WTC11 (cell line): Measurements from ENCODE around the gene OR51F2. TPM values are rescaled to one million over a fixed set of nuclear protein-coding genes. Genes with fewer than 3 reads are reported as not detected.
"Not testable (repeated sequence)": the region's sequence is repeated elsewhere in the genome, so short reads cannot be mapped to it uniquely, and the experiment has no call there.

Source experiments
- ATAC-seq: fragments of 200-7000 bp; cut with Tn5 transposase; 2 replicates; pipeline ENCODE4 v1.10.0; 2021; ENCODE audit warnings: mild to moderate bottlenecking, moderate library complexity
- CTCF ChIA-PET: fragments of 300-600 bp; sonication (Branson Sonifier 250); formaldehyde crosslinking; loops from one replicate; lab custom pipeline; 2021; ENCODE audit warnings: antibody characterized with exemption; lab: Charles Lee
- POLR2A ChIA-PET: fragments of 350-600 bp; sonication (Branson Sonifier 250); formaldehyde crosslinking; loops from one replicate; lab custom pipeline; 2021; ENCODE audit warnings: antibody characterized with exemption; lab: Charles Lee
- DNase-seq: peaks from one replicate; pipeline ENCODE4 v3.0.0; 2021; ENCODE audit warnings: low spot score
- H3K27ac Mint-ChIP-seq: 2 replicates; pipeline ENCODE4 v1.8.0; 2021; ENCODE audit warnings: mixed read lengths
- H3K27me3 Mint-ChIP-seq: 2 replicates; pipeline ENCODE4 v1.8.0; 2021; ENCODE audit warnings: low read depth, mild to moderate bottlenecking, moderate library complexity, mixed read lengths
- H3K36me3 Mint-ChIP-seq: 2 replicates; pipeline ENCODE4 v1.8.0; 2021; ENCODE audit warnings: mixed read lengths
- H3K4me1 Mint-ChIP-seq: 2 replicates; pipeline ENCODE4 v1.8.0; 2022; ENCODE audit warnings: mixed read lengths
- H3K4me3 Mint-ChIP-seq: 2 replicates; pipeline ENCODE4 v1.8.0; 2021; ENCODE audit warnings: mild to moderate bottlenecking, moderate library complexity, mixed read lengths
- H3K9me3 Mint-ChIP-seq: 2 replicates; pipeline ENCODE4 v1.8.0; 2021; ENCODE audit warnings: mixed read lengths
- ARID4B ChIP-seq: sonication (generic); formaldehyde crosslinking; IDR thresholded peaks from 2 replicates; pipeline ENCODE4 v1.8.0; 2023; ENCODE audit warnings: missing genetic modification reagents, mild to moderate bottlenecking, borderline replicate concordance
- CREM ChIP-seq: sonication (generic); formaldehyde crosslinking; IDR thresholded peaks from 2 replicates; pipeline ENCODE4 v1.8.1; 2022; ENCODE audit warnings: mild to moderate bottlenecking, missing genetic modification reagents, moderate library complexity
- EMX1 ChIP-seq: fragments of 250-450 bp; sonication (Bioruptor Pico); IDR thresholded peaks from 2 replicates; pipeline ENCODE4 v1.8.0; 2021; ENCODE audit warnings: mild to moderate bottlenecking
- ESRRA ChIP-seq: sonication (generic); formaldehyde crosslinking; IDR thresholded peaks from 2 replicates; pipeline ENCODE4 v1.8.1; 2022; ENCODE audit warnings: mild to moderate bottlenecking, missing genetic modification reagents, borderline replicate concordance
- ETV6 ChIP-seq: sonication (generic); formaldehyde crosslinking; IDR thresholded peaks from 2 replicates; pipeline ENCODE4 v1.8.1; 2022; ENCODE audit warnings: mild to moderate bottlenecking, missing genetic modification reagents
- FOXK1 ChIP-seq: sonication (generic); formaldehyde crosslinking; IDR thresholded peaks from 2 replicates; pipeline ENCODE4 v1.8.0; 2022; ENCODE audit warnings: mild to moderate bottlenecking, moderate library complexity, missing genetic modification reagents
- GRHL2 ChIP-seq: fragments of 250-450 bp; sonication (Bioruptor Pico); IDR thresholded peaks from 2 replicates; pipeline ENCODE4 v1.8.0; 2022; ENCODE audit warnings: mild to moderate bottlenecking, moderate library complexity; ENCODE audit not compliant: insufficient replicate concordance, severe bottlenecking
- IRF1 ChIP-seq: sonication (generic); formaldehyde crosslinking; IDR thresholded peaks from 2 replicates; pipeline ENCODE4 v1.8.0; 2023; ENCODE audit warnings: missing genetic modification reagents
- JUN ChIP-seq: sonication (generic); formaldehyde crosslinking; IDR thresholded peaks from 2 replicates; pipeline ENCODE4 v1.8.0; 2023; ENCODE audit warnings: mild to moderate bottlenecking, missing genetic modification reagents
- MAX ChIP-seq: sonication (generic); formaldehyde crosslinking; IDR thresholded peaks from 2 replicates; pipeline ENCODE4 v1.8.0; 2022; ENCODE audit warnings: mild to moderate bottlenecking, missing genetic modification reagents
- MYBL2 ChIP-seq: sonication (generic); formaldehyde crosslinking; IDR thresholded peaks from 2 replicates; pipeline ENCODE4 v1.8.1; 2023; ENCODE audit warnings: mild to moderate bottlenecking, moderate library complexity, missing genetic modification reagents
- NR2C2 ChIP-seq: sonication (generic); formaldehyde crosslinking; IDR thresholded peaks from 2 replicates; pipeline ENCODE4 v1.8.0; 2022; ENCODE audit warnings: mild to moderate bottlenecking, missing genetic modification reagents
- OVOL2 ChIP-seq: fragments of 250-450 bp; sonication (Bioruptor Pico); IDR thresholded peaks from 2 replicates; pipeline ENCODE4 v1.9.0; 2021; ENCODE audit warnings: mild to moderate bottlenecking, borderline replicate concordance
- RELA ChIP-seq: sonication (generic); formaldehyde crosslinking; IDR thresholded peaks from 2 replicates; pipeline ENCODE4 v1.8.1; 2022; ENCODE audit warnings: missing genetic modification reagents, mild to moderate bottlenecking, borderline replicate concordance
- USF2 ChIP-seq: sonication (generic); formaldehyde crosslinking; IDR thresholded peaks from 2 replicates; pipeline ENCODE4 v1.8.1; 2023; ENCODE audit warnings: mild to moderate bottlenecking, missing genetic modification reagents, moderate library complexity
- ZBTB43 ChIP-seq: sonication (generic); formaldehyde crosslinking; IDR thresholded peaks from 2 replicates; pipeline ENCODE4 v1.8.1; 2023; ENCODE audit warnings: mild to moderate bottlenecking, missing genetic modification reagents
- ZNF121 ChIP-seq: sonication (generic); formaldehyde crosslinking; IDR thresholded peaks from 2 replicates; pipeline ENCODE4 v1.8.0; 2023; ENCODE audit warnings: missing genetic modification reagents
- ZNF232 ChIP-seq: sonication (generic); formaldehyde crosslinking; IDR thresholded peaks from 2 replicates; pipeline ENCODE4 v1.8.0; 2022; ENCODE audit warnings: mild to moderate bottlenecking, missing genetic modification reagents
- ZNF512 ChIP-seq: sonication (generic); formaldehyde crosslinking; IDR thresholded peaks from 2 replicates; pipeline ENCODE4 v1.8.1; 2022; ENCODE audit warnings: missing genetic modification reagents, borderline replicate concordance
- ZSCAN18 ChIP-seq: fragments of 250-450 bp; sonication (Bioruptor Pico); IDR thresholded peaks from 2 replicates; pipeline ENCODE4 v2.1.2; 2022; ENCODE audit warnings: mild to moderate bottlenecking, moderate library complexity
- total RNA-seq: library from RNA; stranded (reverse); gene quantifications from 3 replicates; pipeline ENCODE4 v1.2.3, GENCODE V29; 2021

OR51F2 gene
- total RNA-seq, 1 experiment from 2014 or later, result not detected

- TF ChIP-seq ZNF512 (CRISPR knock-in tag) (no peak), ESRRA (CRISPR knock-in tag) (no peak), CREM (CRISPR knock-in tag) (no peak), MAX (CRISPR knock-in tag) (no peak), ZNF121 (no peak), FOXK1 (CRISPR knock-in tag) (no peak), JUN (CRISPR knock-in tag) (no peak), OVOL2 (CRISPR knock-in tag) (no peak), ETV6 (CRISPR knock-in tag) (no peak), ZBTB43 (CRISPR knock-in tag) (no peak), IRF1 (no peak), RELA (CRISPR knock-in tag) (no peak), MYBL2 (CRISPR knock-in tag) (no peak), GRHL2 (CRISPR knock-in tag) (no peak), ZSCAN18 (no peak), USF2 (no peak), ZNF232 (CRISPR knock-in tag) (no peak), NR2C2 (CRISPR knock-in tag) (no peak), EMX1 (CRISPR knock-in tag) (no peak), ARID4B (no peak)
- Mint-ChIP-seq H3K27ac (no peak overlapping the region), H3K36me3 (no peaks in the 10 kb centered on the region), H3K27me3 (peaks cover 2% of the 10 kb centered on the region; the same call in 1 of the 2 replicates), H3K9me3 (peaks cover 6% of the 10 kb centered on the region), H3K4me1 (no peaks in the 10 kb centered on the region), H3K4me3 (no peak overlapping the region)
- ChIA-PET POLR2A (no interaction called here), CTCF (interaction anchor here (0.9 kb wide), 1 partner anchor 214 kb away, joined by 3 read pairs; the partner anchor contains the start of gene OR51D1)
- ATAC-seq, result no peak
- no peak for DNase-seq
Measured at GRCh38 chr11:4851033-4851432, 29.9 kb downstream of the OR51F2 start.

GRCh38 chr11:4854286-4854685 is 33.2 kb downstream of the OR51F2 start:
- H3K27ac Mint-ChIP-seq, ATAC-seq, H3K36me3 Mint-ChIP-seq, H3K4me3 Mint-ChIP-seq, CTCF ChIA-PET, H3K4me1 Mint-ChIP-seq, DNase-seq, H3K9me3 Mint-ChIP-seq, POLR2A ChIA-PET, H3K27me3 Mint-ChIP-seq: not testable (repeated sequence)
